Cardiac septum (tissue), 1 donor: ENCODE data around the gene TTC23L. TPM values are rescaled to one million over a fixed set of nuclear protein-coding genes. Genes with fewer than 3 reads are reported as not detected.

ENCODE experiments used
- DNase-seq: peaks from one replicate; pipeline ENCODE4 v3.0.0-alpha.2; 2020; ENCODE audit warnings: low spot score
- intact Hi-C: fragments of 100-400 bp; cut with DNase I; formaldehyde crosslinking; loops from one replicate; pipeline ENCODE4 v1.14.0; 2022
- total RNA-seq: library from RNA; stranded (reverse); fragmentation: NEBNext Ultra II Directional; extraction: Animal tissue kit (Norgen Biotek cat#: 25700); gene quantifications from one replicate; pipeline ENCODE4 v1.2.1, GENCODE V29; 2021
- donor health status: DM: no; HTN: no; CAD: no.

Gene TTC23L
- total RNA-seq, 1 donor from 2014 or later: 0.32 TPM

GRCh38 chr5:34863946-34864345 is 25.0 kb downstream of the TTC23L start:
- intact Hi-C loops: no loop called here
- no peak for DNase-seq

GRCh38 chr5:34865091-34865490 is 26.1 kb downstream of the TTC23L start:
- DNase-seq: no peak
- intact Hi-C loops: no loop called here

GRCh38 chr5:34866989-34867471 is 28.1 kb downstream of the TTC23L start:
- no peak for DNase-seq
- intact Hi-C loops: no loop called here

GRCh38 chr5:34867660-34868059 is 28.7 kb downstream of the TTC23L start:
- intact Hi-C loops: no loop called here
- DNase-seq: no peak

- DNase-seq: no peak
- intact Hi-C loops: no loop called here
Observed at GRCh38 chr5:34868791-34869190, 29.8 kb downstream of the TTC23L start.

GRCh38 chr5:34869256-34869655 is 30.3 kb downstream of the TTC23L start:
- DNase-seq: no peak
- intact Hi-C loops: no loop called here

- DNase-seq: no peak
- intact Hi-C loops: no loop called here
Observed at GRCh38 chr5:34870382-34870781, 31.4 kb downstream of the TTC23L start.

- DNase-seq: no peak
Observed at GRCh38 chr5:34876275-34876674, 37.3 kb downstream of the TTC23L start.

GRCh38 chr5:34881246-34881645 is 42.3 kb downstream of the TTC23L start:
- intact Hi-C loops: no loop called here
- DNase-seq: no peak

More at GRCh38 chr5:34876275-34876674, 37.3 kb downstream of the TTC23L start:
- intact Hi-C loops: no loop called here

GRCh38 chr5:34886392-34887119 is 47.6 kb downstream of the TTC23L start:
- intact Hi-C loops: no loop called here

GRCh38 chr5:34889394-34889793 is 50.4 kb downstream of the TTC23L start:
- no peak for DNase-seq

More at GRCh38 chr5:34886392-34887119, 47.6 kb downstream of the TTC23L start:
- DNase-seq: no peak

GRCh38 chr5:34891981-34892380 is 53.0 kb downstream of the TTC23L start:
- intact Hi-C loops: no loop called here

More at GRCh38 chr5:34889394-34889793, 50.4 kb downstream of the TTC23L start:
- intact Hi-C loops: no loop called here

GRCh38 chr5:34892414-34892813 is 53.5 kb downstream of the TTC23L start:
- no peak for DNase-seq
- intact Hi-C loops: no loop called here

More at GRCh38 chr5:34891981-34892380, 53.0 kb downstream of the TTC23L start:
- no peak for DNase-seq

- intact Hi-C loops: loop anchor here (5.0 kb wide), 1 partner anchor 242 kb away; no protein-coding TSS in a partner anchor
- no peak for DNase-seq
Observed at GRCh38 chr5:34894716-34895115, 55.8 kb downstream of the TTC23L start.

- intact Hi-C loops: loop anchor here (5.0 kb wide), 1 partner anchor 244 kb away; no protein-coding TSS in a partner anchor
- DNase-seq: no peak
Observed at GRCh38 chr5:34895641-34896419, 56.9 kb downstream of the TTC23L start.

GRCh38 chr5:34897646-34898045 is 58.7 kb downstream of the TTC23L start:
- intact Hi-C loops: loop anchor here (1.0 to 5.0 kb wide), 3 partner anchors 245 to 411 kb away; no protein-coding TSS in a partner anchor

GRCh38 chr5:34898258-34898895 is 59.4 kb downstream of the TTC23L start:
- intact Hi-C loops: loop anchor here (1.0 to 5.0 kb wide), 3 partner anchors 246 to 412 kb away; no protein-coding TSS in a partner anchor
- no peak for DNase-seq

More at GRCh38 chr5:34897646-34898045, 58.7 kb downstream of the TTC23L start:
- no peak for DNase-seq

- DNase-seq: no peak
- intact Hi-C loops: loop anchor here (5.0 kb wide), 1 partner anchor 247 kb away; no protein-coding TSS in a partner anchor
Observed at GRCh38 chr5:34899066-34899465, 60.1 kb downstream of the TTC23L start.

- no peak for DNase-seq
- intact Hi-C loops: no loop called here
Observed at GRCh38 chr5:34900652-34901051, 61.7 kb downstream of the TTC23L start.

GRCh38 chr5:34903260-34903659 is 64.3 kb downstream of the TTC23L start:
- intact Hi-C loops: no loop called here
- no peak for DNase-seq
